ENCODE results near the gene CXCL1.
A peak's percentile ranks its signal among the peaks of the same experiment; 100 is the strongest.

The CXCL1 gene

GRCh38 chr4:73851293-73851692 is 17.9 kb upstream of the CXCL1 start:
- DNase-seq (ENCODE audit: low read depth): no peak

- no peak for DNase-seq (ENCODE audit: low read depth)
These were observed 16.4 kb upstream of the CXCL1 start for GRCh38 chr4:73852771-73853170.

- no peak for DNase-seq (ENCODE audit: low read depth)
These were observed 15.9 kb upstream of the CXCL1 start, which contains the start of gene PF4V1 for GRCh38 chr4:73853246-73853704. TSS of gene PF4V1 (plus strand) at chr4:73853296. CDS start at chr4:73853363, 67 bp downstream.

GRCh38 chr4:73853718-73854473 is 15.3 kb upstream of the CXCL1 start:
- no peak for DNase-seq (ENCODE audit: low read depth)

- DNase-seq (ENCODE audit: low read depth): no peak
These were observed 13.8 kb upstream of the CXCL1 start for GRCh38 chr4:73855406-73855805.

GRCh38 chr4:73856518-73856917 is 12.7 kb upstream of the CXCL1 start:
- peak; percentile 80 for DNase-seq (ENCODE audit: low read depth)

GRCh38 chr4:73859614-73860088 is 9.5 kb upstream of the CXCL1 start:
- peak; percentile 87 for DNase-seq (ENCODE audit: low read depth)

- no peak for DNase-seq (ENCODE audit: low read depth)
These were observed 9.0 kb upstream of the CXCL1 start for GRCh38 chr4:73860181-73860580.

- no peak for DNase-seq (ENCODE audit: low read depth)
These were observed 8.3 kb upstream of the CXCL1 start for GRCh38 chr4:73860917-73861316.

GRCh38 chr4:73862322-73862721 is 6.9 kb upstream of the CXCL1 start:
- peak; percentile 47 for DNase-seq (ENCODE audit: low read depth)

- DNase-seq (ENCODE audit: low read depth): no peak
These were observed 4.8 kb upstream of the CXCL1 start for GRCh38 chr4:73864365-73864764.

GRCh38 chr4:73864961-73865360 is 4.2 kb upstream of the CXCL1 start:
- DNase-seq (ENCODE audit: low read depth): no peak

- DNase-seq (ENCODE audit: low read depth): no peak
These were observed 3.6 kb upstream of the CXCL1 start for GRCh38 chr4:73865431-73866096.

GRCh38 chr4:73866246-73866645 is 2.9 kb upstream of the CXCL1 start:
- DNase-seq (ENCODE audit: low read depth): no peak

- no peak for DNase-seq (ENCODE audit: low read depth)
These were observed 1.4 kb upstream of the CXCL1 start for GRCh38 chr4:73867783-73868182.

- DNase-seq (ENCODE audit: low read depth): no peak
These were observed 725 bp upstream of the CXCL1 start for GRCh38 chr4:73868206-73869129.

GRCh38 chr4:73870260-73870659 is 1.1 kb downstream of the CXCL1 start:
- DNase-seq (ENCODE audit: low read depth): no peak

GRCh38 chr4:73870768-73871167 is 1.6 kb downstream of the CXCL1 start:
- no peak for DNase-seq (ENCODE audit: low read depth)

GRCh38 chr4:73871511-73872310 is 2.5 kb downstream of the CXCL1 start:
- DNase-seq (ENCODE audit: low read depth): no peak

- DNase-seq (ENCODE audit: low read depth): no peak
These were observed 3.3 kb downstream of the CXCL1 start for GRCh38 chr4:73872316-73873108.

GRCh38 chr4:73874386-73874785 is 5.2 kb downstream of the CXCL1 start:
- no peak for DNase-seq (ENCODE audit: low read depth)

Measured in EH (cell line).